ENCODE measurements around the gene HIPK4.

Gene HIPK4

DNA sequence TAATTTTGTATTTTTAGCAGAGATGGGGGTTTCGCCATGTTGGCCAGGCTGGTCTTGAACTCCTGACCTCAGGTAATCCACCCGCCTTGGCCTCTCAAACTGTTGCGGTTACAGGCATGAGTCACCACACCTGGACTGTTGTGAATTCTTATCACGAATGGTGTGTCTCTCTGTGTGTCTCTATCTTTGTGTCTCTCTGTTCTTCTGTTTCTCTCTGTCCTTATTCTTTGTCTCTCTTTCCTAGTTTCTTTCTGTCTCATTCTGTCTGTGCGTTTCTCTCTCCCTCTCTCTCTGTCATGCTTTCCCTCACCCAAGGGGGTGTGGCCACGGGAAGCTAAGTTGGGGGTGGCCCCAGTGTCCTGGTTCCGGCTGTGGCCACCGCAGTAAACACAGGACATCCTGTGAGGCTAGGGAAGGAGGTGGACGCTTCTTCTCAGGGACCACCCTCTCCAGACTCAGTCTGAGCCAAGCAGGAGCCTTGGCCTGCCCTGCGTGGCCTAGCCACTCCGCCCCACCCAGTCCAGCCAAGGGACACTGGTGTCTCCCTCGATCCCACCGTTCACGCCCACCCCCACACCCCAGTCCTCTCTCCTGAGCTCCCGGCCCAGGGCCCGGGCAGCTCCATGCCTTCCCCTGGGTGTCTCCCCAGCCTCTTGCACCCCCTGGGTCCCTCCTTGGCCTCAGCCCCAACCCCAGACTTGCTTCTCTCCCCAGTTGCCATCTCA, 27.1 kb upstream of the HIPK4 start:
- no peak for DNase-seq (ENCODE audit: low read depth)
- no peak overlapping the region for H3K4me3 ChIP-seq (ENCODE audit: low read depth, low read length)
- TF ChIP-seq MAX (IDR thresholded peaks at IDR 0.05; ENCODE audit: low read depth, low read length), result no peak
- no peak for TF ChIP-seq MYC (IDR thresholded peaks at IDR 0.05; ENCODE audit: low read depth, low read length)

GRCh38 chr19:40415768-40416167, 25.8 kb upstream of the HIPK4 start:
- H3K4me3 ChIP-seq (ENCODE audit: low read depth, low read length), result no peak overlapping the region
- no peak for TF ChIP-seq MAX (IDR thresholded peaks at IDR 0.05; ENCODE audit: low read depth, low read length)
- TF ChIP-seq POLR2A (IDR thresholded peaks at IDR 0.05; ENCODE audit: extremely low read depth, insufficient read length), result no peak
- TF ChIP-seq MYC (IDR thresholded peaks at IDR 0.05; ENCODE audit: low read depth, low read length), result no peak
- TF ChIP-seq, protein P1, sequence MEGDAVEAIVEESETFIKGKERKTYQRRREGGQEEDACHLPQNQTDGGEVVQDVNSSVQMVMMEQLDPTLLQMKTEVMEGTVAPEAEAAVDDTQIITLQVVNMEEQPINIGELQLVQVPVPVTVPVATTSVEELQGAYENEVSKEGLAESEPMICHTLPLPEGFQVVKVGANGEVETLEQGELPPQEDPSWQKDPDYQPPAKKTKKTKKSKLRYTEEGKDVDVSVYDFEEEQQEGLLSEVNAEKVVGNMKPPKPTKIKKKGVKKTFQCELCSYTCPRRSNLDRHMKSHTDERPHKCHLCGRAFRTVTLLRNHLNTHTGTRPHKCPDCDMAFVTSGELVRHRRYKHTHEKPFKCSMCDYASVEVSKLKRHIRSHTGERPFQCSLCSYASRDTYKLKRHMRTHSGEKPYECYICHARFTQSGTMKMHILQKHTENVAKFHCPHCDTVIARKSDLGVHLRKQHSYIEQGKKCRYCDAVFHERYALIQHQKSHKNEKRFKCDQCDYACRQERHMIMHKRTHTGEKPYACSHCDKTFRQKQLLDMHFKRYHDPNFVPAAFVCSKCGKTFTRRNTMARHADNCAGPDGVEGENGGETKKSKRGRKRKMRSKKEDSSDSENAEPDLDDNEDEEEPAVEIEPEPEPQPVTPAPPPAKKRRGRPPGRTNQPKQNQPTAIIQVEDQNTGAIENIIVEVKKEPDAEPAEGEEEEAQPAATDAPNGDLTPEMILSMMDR (IDR thresholded peaks at IDR 0.05; ENCODE audit: low read depth, low read length), result no peak
- DNase-seq (ENCODE audit: low read depth), result no peak

GRCh38 chr19:40414542-40415535, 24.9 kb upstream of the HIPK4 start:
- TF ChIP-seq, protein P1 (IDR thresholded peaks at IDR 0.05; ENCODE audit: low read depth, low read length), result no peak
- TF ChIP-seq MYC (IDR thresholded peaks at IDR 0.05; ENCODE audit: low read depth, low read length), result no peak
- TF ChIP-seq MAX (IDR thresholded peaks at IDR 0.05; ENCODE audit: low read depth, low read length), result no peak
- no peak for TF ChIP-seq POLR2A (IDR thresholded peaks at IDR 0.05; ENCODE audit: extremely low read depth, insufficient read length)
- no peak overlapping the region for H3K4me3 ChIP-seq (ENCODE audit: low read depth, low read length)
- no peak for DNase-seq (ENCODE audit: low read depth)

DNA sequence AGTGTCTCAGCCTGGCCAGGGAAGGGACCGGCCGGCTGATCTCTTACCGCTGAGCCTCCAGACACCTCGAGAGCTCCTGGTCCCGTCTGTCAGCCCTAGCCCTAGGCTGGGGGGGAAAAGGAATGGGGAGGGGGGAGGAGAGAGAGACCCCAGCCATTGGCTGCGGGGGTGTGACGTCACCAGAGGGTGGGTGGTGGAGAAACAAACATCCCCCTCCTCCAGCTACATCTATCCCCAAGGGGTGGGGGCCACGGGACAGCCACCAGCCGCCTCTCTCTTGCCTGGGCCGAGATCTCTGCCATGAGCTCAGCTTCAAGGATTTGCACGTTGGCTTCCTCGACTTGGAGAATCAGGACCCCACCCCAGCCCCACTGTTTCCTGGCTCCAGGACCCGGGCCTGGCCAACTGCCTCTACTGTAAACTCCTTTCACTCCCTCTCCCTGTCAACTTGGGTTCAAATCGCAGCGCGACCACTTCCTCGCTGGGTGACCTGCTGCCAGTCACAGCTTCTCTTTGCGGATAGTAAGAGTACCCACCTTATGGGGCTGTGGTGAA, 23.4 kb upstream of the HIPK4 start, which contains the start of gene PRX:
Gene PRX, minus strand, starts transcription at position 88 of the 555 bp plus-strand sequence. CDS start 5,446 bp downstream, outside the sequence.
- no peak within 1 kb of the TSS for H3K4me3 ChIP-seq (ENCODE audit: low read depth, low read length)
- TF ChIP-seq MAX (IDR thresholded peaks at IDR 0.05; ENCODE audit: low read depth, low read length) (no peak), MYC (IDR thresholded peaks at IDR 0.05; ENCODE audit: low read depth, low read length) (no peak), POLR2A (IDR thresholded peaks at IDR 0.05; ENCODE audit: extremely low read depth, insufficient read length) (no peak)
- TF ChIP-seq, protein P1 (IDR thresholded peaks at IDR 0.05; ENCODE audit: low read depth, low read length), result no peak
- DNase-seq (ENCODE audit: low read depth), result no peak

DNA sequence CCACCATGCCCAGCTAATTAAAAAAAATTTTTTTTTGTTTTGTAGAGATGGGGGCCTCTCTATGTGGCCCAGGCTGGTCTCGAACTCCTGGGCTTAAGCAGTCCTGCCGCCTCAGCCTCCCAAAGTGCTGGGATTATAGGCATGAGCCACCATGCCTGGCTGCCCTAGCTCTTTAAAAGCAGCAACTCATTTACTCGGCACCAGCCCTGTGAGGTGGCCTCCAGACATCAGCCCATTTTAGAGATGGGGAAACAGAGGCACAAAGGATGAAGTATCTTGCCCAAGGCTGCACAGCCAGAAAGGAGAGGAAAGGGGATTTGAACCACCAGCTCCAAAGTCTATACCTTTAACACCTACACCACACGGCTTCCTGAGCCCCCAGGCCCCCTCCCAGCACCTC, 22.9 kb upstream of the HIPK4 start:
- H3K4me3 ChIP-seq (ENCODE audit: low read depth, low read length), result no peak overlapping the region
- DNase-seq (ENCODE audit: low read depth), result no peak
- no peak for TF ChIP-seq MAX (IDR thresholded peaks at IDR 0.05; ENCODE audit: low read depth, low read length)
- TF ChIP-seq, protein P1 (IDR thresholded peaks at IDR 0.05; ENCODE audit: low read depth, low read length), result no peak
- TF ChIP-seq MYC (IDR thresholded peaks at IDR 0.05; ENCODE audit: low read depth, low read length), result no peak
- no peak for TF ChIP-seq POLR2A (IDR thresholded peaks at IDR 0.05; ENCODE audit: extremely low read depth, insufficient read length)
